PC-3 (cell line): Measurements from ENCODE around the gene VTI1A.

Experiments
- EZH2 ChIP-seq: fragments of 300-600 bp; sonication (generic); IDR thresholded peaks from one replicate; pipeline ENCODE4 v1.6.1; 2017; ENCODE audit warnings: antibody characterized with exemption, mild to moderate bottlenecking, low read length; ENCODE audit not compliant: unreplicated experiment
- TF ChIP-seq, protein P1 (sequence below): fragments of 300-600 bp; sonication (generic); conservative IDR thresholded peaks from 2 replicates; pipeline ENCODE4 v1.5.1; 2017; ENCODE audit warnings: antibody characterized with exemption, low read depth, mild to moderate bottlenecking, low read length

DNA sequence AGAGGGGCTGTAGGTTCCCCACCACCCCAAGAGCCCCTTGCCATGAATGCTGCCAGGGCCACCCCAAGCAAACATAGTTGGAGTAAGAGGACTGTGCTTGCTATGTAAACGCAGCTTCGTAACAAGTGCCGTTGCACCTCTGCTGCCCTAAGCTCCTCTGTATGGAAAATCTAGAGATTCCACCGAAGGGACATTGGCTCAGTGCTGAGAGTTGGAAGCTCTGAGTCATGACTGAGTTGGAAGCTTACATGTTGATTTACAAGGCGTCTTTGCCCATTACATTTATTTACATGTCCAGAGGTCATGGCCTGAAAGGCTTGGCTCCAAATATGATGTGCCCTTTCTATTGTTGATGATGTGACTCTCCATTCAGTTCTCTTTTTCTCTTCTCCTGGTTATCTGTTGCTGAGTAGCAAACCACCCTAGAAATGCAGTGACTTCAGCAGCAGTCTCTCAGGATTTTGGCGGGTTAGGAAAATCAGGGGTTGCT lies 270.0 kb downstream of the VTI1A start:
- no peak for TF ChIP-seq EZH2
- TF ChIP-seq, protein P1, sequence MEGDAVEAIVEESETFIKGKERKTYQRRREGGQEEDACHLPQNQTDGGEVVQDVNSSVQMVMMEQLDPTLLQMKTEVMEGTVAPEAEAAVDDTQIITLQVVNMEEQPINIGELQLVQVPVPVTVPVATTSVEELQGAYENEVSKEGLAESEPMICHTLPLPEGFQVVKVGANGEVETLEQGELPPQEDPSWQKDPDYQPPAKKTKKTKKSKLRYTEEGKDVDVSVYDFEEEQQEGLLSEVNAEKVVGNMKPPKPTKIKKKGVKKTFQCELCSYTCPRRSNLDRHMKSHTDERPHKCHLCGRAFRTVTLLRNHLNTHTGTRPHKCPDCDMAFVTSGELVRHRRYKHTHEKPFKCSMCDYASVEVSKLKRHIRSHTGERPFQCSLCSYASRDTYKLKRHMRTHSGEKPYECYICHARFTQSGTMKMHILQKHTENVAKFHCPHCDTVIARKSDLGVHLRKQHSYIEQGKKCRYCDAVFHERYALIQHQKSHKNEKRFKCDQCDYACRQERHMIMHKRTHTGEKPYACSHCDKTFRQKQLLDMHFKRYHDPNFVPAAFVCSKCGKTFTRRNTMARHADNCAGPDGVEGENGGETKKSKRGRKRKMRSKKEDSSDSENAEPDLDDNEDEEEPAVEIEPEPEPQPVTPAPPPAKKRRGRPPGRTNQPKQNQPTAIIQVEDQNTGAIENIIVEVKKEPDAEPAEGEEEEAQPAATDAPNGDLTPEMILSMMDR = no peak
